HG02973 (cell line): Measurements from ENCODE around the gene RUBCNL.
"Not testable (repeated sequence)": the region's sequence is repeated elsewhere in the genome, so short reads cannot be mapped to it uniquely, and the experiment has no call there.

ENCODE experiments used
- ATAC-seq: cut with Tn5 transposase; IDR thresholded peaks from one replicate; pipeline ENCODE4 v1.9.1; 2021; ENCODE audit warnings: moderate library complexity; ENCODE audit not compliant: unreplicated experiment

The RUBCNL gene

DNA sequence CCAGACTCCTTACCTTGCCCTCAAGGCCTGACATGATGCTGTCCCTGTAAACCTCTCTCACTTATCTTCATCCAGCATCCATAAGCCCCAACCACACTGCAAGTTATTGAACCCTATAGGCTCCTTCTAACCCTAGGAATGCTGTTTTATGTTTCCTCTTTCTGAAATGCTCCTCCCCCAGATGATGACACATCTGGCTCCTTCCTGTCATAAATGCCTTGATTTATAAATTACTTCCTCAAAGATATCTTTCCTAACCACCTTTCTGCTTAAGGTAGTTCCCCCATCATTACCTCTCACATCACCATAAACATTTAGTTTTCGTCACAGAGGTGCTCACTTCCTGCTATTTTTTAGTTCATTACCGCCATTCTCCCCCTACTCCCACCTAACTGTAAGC, 12.3 kb downstream of the RUBCNL start:
- ATAC-seq, result no peak

DNA sequence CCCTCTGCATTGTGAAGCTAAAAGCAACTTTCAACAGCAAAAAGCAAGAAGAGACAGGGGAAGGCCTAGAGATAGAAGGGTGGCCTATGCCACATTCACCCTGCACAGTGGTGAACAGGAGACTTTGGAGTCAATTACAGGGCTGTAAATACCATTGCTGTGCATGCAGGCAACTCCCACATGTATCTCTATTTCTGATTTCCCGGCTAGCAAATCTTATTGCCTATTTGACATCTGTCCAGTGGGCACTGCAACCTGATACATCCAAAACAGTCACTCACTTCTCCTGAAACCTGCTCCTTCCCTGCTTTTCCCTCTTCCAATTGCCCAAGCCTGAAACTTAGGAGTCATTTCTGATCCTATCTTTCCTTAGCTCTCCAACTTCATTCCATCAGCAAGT, 13.4 kb downstream of the RUBCNL start:
- no peak for ATAC-seq

DNA sequence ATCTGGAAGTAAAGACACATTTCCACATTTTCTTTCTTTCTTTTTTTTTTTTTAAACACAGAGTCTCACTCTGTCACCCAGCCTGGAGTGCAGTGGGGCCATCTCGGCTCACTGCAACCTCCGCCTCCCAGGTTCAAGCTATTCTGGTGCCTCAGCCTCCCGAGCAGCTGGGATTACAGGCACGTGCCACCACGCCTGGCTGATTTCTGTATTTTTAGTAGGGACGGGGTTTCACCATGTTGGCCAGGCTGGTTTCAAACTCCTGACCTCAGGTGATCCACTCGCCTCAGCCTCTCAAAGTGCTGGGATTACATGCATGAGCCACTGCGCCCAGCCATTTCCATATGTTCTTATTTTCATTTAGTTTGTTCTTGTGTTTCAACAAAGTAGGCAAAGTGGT, 14.1 kb downstream of the RUBCNL start:
- not testable (repeated sequence) for ATAC-seq

DNA sequence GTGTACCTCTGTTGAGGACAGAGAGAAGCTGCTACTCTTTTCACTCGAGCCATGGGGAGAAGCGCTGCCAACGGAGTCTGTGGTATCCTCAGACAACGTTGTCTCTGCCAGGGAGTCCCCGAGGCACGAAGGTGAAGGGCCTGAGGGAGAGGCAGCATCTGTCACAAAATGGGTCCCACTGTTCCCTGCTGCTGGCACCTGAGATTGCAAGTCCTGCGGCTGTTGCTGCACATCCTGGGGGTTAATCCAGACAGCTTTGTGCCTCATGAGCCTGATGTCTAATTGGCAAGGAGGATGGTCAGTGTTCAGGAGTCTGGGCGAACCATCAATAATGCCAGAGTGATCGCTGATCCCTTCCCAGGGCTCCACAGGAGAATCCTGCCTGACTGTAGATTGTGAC, 15.0 kb downstream of the RUBCNL start:
- ATAC-seq, result no peak

DNA sequence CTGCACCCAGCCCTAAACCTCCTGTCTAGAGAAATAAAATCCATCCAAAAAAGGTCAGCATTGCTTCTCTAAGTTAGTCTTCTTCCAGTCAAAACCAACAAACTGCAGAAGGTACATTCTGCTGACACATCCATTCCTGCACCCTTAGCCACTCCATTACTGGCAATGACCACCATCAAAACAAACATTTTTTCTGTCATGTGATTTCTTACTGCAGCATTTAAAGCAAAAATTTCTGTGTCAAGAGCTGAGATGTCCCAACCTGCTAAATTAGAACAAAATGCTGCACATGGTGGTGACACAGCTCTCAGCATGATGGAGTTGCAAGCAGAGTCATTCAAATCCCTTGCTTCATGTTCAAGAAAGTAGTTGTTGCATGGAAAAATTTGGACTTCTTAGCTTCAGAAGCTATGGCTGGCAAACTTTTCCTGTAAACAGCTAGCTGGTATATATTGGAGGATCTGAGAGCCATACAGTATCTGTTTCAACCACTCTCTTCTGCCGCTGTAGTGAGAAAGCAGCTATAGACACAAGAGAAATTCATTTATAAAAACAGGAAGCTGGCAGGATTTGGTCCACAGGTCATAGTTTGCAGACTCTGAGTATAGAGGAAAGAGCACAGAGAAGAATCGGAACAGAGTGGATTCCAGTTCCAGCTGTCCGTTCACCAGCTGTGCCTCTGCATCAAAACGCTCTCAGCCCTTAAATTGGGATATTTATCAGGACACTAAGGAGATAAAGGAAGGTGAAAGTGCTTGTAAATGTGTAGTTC, 17.4 kb downstream of the RUBCNL start:
- peak; percentile 51 for ATAC-seq

DNA sequence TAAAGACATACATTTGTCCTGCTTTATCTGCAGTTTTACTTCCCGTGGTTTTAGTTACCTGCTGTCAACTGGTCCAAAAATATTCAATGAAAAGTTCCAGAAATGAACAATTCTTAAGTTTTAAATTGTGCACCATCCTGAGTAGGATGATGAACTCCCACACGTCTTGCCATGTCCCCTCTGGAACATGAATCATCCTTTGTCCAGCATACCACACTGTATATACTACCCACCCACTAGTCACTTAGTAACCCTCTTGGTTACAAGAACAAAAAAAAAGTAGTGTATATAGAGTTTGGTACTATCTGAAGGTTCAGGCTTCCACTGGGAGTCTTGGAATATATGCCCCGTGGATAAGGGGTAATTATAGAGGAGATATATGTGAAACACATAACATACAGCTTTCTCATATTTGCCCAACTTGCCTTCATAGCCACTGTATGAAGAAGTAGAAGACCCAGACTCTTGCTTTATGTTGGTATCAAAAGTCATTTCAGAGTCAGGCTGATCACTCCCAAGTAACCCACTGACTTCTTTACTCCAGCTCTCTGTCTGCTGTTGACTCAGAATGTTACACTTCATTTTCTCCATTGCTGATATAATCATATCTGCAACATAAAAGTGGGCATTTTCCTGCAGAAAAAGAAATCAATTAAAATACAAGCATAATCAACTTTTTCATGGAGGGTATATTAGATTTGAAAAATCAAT, 19.3 kb downstream of the RUBCNL start:
- ATAC-seq, result no peak

DNA sequence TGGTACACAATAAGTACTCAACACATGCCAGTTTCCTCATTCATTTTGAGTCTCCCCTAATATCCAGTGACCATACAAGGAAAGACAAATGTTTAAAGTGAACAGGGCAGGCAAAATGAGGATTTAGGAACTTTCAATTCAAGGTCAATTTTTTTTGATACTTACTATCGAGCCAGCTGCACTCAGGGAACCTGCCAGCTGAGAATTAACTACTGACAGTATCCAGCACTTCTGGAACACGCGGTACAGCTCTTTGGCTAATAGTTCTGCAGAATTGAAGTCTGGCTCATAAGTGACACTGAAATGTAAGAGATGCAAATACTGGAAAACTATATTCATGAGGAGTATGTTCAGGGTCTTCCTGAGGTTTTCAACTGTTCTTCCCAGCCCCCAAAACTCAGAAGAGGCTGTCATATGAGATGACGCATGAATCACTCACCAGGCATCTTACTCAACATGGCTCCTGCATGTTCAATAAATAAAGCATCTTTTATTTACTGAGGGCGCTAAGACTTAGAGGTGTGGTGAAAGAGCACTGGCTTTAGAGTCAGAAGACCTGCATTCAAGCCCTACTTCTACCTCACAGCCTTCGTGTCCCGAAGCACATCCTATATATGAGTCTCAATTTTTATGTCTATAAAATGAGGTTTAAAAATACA, 25.6 kb downstream of the RUBCNL start:
- no peak for ATAC-seq

DNA sequence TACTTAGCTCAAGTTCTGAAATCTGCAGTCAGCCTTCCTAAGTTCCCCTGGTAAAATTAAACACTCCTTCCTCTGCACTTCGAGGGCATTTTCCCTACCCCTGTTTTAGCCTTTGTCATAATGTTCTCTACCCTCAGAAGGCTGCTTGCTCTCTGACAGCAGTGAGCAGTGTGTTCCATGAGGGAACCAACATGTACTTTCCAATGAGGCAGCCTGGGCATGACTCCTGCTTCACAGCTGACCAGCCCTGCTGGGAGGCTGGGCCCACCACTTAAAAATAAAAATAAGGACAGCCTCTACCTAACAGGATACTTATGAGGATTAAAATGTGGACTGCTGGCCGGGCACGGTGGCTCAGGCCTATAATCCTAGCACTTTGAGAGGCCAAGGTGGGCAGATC, 26.4 kb downstream of the RUBCNL start:
- no peak for ATAC-seq

DNA sequence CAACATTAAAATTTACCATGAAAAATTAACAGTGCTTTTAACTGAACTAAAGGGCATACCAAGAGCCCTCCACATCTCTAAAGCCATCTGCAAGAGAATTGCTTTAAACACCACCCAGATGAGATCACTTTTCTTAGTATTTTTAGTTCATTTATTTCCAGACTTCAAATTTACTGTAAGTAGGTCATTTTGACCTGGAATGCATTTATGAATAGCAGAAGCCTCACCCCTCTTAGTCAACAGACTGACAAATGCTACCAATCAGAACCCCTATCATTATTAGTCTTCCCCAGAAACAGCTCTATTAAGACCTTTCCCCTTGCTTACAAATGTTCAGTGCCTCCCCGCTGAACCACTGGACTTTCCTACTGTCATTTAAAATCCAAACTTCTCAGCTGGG, 27.3 kb downstream of the RUBCNL start:
- no peak for ATAC-seq

DNA sequence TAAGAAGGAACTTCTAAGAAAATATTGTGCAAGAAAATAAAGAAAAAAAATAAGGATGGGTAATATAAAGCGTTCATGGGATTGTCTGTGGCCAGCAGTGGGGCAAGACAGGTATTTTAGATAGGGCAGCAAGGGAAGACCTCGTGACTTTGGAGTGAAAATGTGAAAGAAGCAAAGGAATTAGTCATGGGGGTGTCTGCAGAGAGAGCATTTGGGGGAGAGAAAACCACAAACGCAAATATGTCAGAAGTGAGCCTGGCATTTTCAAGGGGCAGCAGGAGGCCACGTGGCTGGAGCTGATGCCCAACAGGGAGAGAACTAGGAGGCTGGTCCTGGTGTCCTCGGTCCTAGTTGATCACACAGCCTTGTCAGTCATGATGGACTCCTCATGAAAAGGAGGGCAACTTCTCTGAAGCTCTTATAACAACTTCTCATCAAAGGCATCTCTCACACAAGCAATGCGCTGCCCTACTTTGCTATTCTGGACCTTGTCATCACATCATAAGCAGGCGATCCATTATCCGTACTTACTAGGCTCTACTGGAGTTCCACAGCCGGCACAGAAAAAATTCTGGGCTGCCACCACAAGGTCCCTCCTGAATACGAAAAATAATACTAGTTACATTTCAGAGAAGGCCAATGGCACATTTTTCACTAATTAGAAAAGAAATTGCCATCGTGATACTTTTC, 31.0 kb downstream of the RUBCNL start:
- no peak for ATAC-seq

DNA sequence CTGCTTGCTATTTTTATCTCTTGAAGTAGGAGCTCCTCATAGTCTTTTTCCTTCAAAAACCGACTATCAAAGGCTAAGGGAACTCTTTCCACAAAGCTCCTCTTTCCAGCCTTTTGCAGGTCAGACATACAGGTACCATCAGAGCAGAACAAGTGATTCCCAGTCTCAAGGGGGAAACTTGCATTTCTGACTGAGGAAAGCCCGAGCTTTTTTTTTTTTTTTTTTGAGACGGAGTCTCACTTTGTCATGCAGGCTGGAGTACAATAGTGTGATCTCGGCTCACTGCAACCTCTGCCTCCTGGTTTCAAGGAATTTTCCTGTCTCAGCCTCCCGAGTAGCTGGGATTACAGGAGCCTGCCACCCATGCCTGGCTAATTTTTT, 32.0 kb downstream of the RUBCNL start:
- ATAC-seq, result no peak

DNA sequence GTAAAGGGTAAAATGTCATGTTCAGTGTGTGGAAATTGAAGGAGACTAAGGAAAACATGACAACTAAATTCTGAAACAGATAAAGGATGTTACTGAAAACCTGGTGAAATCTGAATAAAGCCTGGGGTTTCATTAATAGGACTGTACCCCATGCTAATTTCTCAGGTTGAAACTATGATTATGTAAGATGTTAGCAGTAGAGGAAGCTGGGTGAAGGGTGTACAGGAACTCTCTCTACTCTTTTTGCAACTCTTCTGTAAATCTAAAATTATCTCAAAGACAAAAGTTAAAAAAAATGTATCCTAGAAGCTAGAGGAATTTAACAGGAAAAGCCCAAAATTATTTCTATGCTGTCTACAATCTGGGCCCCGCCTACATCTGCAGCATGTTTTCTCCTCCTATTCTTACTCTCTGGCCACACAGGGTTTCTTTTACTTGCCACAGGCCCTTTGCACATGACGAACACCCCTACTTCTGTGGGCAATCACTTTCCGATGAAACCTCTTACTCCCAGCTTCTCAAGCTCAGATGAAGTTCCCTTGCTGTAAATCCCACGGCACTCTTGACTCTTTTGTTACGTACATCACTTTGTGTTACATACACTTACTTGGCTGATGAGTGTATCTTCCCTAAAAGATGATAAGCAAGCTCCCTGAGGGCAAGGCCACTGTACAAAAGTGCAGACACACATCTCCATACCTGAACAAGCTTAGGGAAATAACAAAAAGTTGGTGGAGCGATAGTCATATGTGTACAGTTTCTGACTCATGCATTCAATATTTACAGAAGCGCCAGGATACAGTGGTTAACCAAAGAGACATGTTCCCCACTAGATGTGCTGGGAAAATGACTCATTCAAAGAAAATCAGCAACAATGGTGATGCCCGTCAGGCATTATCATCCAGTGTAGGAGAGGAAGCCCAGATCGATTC, 32.6 kb downstream of the RUBCNL start:
- peak; percentile 71 for ATAC-seq

DNA sequence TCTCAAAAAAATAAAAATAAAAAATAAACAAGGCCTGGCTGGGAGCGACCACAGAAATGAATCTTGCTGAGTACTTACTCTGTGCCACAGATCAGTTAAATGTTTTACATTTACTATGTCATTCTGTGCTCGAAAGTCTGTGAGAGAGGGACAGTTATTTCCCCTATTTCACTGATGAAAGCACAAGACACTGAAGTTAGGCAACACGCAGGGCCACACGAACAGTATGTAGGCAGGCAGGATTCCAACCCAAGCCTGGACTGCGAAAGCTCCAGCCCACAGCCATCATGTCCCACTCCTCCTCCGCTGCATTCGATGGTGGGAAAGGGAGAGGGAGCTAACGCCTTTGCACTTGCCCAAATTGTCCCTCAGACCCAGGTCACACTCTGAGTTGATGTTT, 34.2 kb downstream of the RUBCNL start:
- ATAC-seq, result no peak

DNA sequence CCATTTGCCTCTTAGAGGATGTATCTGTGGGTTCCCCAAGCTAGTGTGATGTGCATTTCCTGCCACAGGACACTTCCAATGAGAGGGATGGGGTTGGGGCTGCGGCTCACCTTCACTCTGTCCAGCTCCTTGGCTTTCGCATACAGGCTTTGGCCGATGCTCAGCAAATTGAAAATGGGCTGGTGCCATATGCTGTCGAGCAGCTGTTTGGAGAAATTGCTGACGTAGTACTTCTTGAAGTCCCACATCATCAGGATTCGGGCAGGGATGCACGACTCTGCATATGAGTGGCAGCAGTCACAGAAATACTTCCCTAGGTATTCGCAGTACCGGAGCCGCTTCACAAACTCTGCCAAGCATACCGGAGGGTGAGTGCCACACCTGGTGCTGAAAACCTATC, 37.0 kb downstream of the RUBCNL start:
- no peak for ATAC-seq

DNA sequence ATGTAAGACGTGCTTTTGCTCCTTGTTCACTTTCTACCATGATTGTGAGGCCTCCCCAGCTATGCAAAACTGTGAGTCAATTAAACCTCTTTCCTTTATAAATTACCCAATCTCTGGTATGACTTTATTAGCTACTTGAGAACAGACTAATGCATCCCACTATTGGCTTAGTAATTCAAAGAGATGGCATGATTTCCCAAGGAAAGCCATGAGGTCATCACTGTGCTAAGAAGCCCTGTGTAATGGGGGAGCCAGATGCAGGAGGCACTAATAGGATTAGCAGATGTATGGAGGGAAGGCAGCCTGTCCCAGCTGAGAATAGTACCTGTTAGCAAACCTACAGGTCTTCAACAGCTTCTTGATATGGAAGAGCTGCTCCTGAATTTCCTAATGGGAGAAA, 38.1 kb downstream of the RUBCNL start:
- ATAC-seq, result no peak

DNA sequence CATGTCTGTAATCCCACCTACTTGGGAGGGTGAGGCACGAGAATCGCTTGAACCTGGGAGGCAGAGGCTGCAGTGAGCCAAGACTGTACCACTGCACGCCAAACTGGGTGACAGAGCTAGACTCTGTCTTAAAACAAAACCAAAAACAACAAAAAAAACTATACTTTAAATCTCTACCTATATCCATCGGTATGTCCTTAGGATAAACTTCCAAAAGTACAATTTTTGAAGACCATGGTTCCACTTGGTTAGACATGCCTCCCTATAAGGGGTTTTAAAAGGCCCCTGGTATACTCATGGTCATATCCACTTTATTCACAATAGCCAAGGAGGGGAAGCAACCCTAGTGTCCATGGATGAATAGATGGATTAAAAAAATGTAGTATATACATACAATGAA, 39.8 kb downstream of the RUBCNL start:
- ATAC-seq, result no peak

DNA sequence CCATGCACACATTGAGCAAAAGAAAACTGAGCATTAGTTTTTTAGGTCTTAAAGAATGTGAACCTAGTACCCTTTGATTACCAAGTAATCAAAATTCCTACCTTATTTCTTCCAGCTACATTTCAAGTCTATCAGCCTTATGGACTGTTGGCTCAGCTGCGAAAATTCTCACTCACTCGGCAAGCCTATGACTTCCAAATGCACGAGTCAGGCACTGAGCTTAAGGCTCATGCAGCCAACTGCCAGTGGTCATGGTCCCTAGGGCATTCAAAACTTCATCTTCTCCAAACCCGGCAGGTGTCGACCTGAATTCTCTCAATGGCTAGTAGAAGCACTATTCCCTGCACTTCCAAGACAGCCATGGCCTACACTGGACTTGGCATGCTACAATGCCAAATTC, 41.2 kb downstream of the RUBCNL start:
- no peak for ATAC-seq

DNA sequence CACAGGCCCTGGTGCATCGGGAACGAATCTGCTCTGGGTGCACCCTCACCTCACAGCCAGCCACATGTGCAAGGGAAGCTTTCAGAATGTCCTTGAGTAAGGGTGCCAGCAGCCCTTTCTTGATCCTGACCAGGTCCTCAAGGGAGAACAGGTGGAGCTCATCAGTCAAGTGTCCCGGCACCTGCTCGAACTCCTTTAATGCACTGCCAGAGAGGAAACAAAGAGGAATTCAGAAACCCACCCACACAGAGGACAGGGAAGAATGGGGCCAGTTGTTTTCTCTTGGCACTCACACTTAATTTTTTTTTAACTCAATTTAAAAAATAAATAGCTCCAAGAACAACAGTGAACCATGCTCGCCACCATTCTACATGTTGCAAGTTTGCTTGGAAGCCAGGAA, 41.7 kb downstream of the RUBCNL start:
- ATAC-seq, result no peak

DNA sequence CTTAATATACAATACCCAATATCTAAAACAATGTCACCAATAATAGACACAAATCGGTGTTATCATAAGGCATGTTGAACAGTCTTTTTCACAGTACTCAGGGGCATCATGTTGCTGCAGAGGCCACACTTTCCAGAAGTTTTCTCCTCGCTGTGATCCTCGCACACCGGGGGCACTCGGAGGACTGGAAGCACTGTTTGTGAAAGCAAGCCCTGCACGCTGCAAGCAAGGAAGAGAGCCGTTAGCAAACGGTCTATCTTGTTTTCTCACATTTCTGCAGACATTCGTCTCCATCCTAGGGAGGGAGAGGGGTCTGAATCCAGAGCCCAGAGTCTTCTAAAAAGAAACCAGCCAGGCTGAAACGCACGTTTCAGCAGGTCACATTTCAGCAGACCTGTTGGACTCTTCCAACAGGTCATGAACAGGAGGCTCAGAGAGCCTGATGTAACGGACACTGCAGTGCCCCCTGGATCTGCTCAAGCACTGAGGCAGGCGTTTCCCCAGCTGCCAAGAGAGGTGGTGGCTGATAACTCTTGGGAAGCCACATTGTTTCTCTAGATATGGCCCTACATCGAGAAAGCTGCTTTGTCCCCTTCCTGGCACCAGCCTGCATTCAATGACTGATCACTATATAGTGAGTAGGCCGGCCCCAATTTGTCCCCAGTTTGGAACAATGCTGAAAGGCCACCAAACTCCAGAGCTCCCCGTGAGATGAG, 43.6 kb downstream of the RUBCNL start:
- ATAC-seq, result no peak

DNA sequence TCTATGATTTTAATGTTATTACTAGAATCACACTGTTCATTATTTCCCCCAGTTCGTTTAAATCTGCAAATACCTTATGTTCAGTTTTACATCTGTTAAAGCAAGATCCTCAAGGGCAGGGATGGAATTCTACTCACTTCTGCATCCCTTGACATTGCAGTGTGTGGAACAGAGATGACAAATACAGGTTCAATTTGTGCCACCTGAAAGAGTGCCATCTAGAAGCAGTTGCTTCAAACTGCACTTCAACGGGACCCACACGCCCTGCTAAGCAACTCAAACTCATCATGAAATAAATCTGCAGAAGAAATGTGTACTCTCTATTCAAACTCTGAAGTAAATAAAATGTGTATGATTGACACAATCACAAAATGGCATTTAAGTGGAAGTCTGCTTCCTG, 44.5 kb downstream of the RUBCNL start:
- no peak for ATAC-seq
